ENCODE results near the gene IFNB1. TPM values are rescaled to one million over a fixed set of nuclear protein-coding genes. Genes with fewer than 3 reads are reported as not detected.

Gene IFNB1
- total RNA-seq, 2 experiments from 2014 or later: 0.87 to 1.1 TPM

DNA sequence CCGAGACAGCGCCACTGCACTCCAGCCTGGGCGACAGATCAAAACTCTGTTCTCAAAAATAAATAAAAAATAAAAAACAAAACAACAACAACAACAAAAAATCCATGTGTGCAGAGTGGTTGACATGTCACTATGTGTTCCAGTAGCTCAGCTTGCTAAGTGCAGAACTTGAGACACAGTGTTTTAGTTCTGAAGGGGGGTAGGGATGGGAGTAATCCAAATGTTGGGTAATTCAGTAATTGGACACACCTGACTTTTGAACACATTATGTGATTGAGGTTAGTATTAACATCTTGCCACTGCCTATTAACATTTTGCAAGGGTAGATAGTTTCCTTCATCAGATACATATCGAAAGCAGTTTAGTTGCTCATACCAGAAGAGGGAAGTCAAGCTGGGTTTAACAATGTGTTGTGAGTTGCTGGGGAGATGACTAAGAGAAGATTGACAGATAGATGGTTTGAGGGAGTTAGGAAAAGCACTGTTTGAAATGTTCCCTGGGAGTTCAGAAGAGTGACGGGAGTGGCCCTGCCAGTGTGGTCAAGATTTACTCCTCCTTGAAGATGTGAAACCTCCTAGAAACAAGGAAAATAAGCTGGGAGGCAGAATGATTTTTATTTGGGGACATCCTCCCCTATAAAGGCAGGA is 47.2 kb downstream of the IFNB1 start:
- peaks cover 28% of the 10 kb centered on the region for H3K4me1 Mint-ChIP-seq (ENCODE audit: low read depth)
- intact Hi-C loops (cut with micrococcal nuclease): loop anchor here (2.0 kb wide), 1 partner anchor 30 kb away; no protein-coding TSS in a partner anchor

DNA sequence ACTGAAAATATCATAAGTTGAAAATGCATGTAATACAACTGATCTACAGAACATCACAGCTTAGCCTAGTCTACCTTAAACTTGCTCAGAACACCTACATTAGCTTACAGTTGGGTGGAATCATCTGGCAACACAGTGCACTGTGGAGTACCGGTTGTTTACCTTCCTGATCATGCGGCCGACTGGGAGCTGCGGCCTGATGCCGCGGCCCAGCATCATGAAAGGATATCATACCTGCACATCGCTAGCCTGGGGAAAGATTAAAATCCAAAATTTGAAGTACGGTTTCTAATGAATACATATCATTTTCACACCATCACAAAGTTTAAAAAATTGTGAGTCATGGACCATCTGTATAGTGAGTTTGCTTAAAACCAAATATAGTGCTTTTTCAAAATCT is 48.1 kb downstream of the IFNB1 start:
- Mint-ChIP-seq H3K9me3 (no peaks in the 10 kb centered on the region), H3K27ac (no peak overlapping the region), H3K4me1 (ENCODE audit: low read depth) (peaks cover 28% of the 10 kb centered on the region), H3K36me3 (ENCODE audit: low read depth) (peaks cover 10% of the 10 kb centered on the region), H3K27me3 (no peaks in the 10 kb centered on the region), H3K4me3 (no peak overlapping the region)
- ChIA-PET POLR2A (no interaction called here), CTCF (interaction anchor here (1.7 kb wide), 1 partner anchor 66 kb away, joined by 4 read pairs; no protein-coding TSS in a partner anchor)
- DNase-seq: no peak
- TF ChIP-seq, protein P1, sequence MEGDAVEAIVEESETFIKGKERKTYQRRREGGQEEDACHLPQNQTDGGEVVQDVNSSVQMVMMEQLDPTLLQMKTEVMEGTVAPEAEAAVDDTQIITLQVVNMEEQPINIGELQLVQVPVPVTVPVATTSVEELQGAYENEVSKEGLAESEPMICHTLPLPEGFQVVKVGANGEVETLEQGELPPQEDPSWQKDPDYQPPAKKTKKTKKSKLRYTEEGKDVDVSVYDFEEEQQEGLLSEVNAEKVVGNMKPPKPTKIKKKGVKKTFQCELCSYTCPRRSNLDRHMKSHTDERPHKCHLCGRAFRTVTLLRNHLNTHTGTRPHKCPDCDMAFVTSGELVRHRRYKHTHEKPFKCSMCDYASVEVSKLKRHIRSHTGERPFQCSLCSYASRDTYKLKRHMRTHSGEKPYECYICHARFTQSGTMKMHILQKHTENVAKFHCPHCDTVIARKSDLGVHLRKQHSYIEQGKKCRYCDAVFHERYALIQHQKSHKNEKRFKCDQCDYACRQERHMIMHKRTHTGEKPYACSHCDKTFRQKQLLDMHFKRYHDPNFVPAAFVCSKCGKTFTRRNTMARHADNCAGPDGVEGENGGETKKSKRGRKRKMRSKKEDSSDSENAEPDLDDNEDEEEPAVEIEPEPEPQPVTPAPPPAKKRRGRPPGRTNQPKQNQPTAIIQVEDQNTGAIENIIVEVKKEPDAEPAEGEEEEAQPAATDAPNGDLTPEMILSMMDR (IDR thresholded peaks at IDR 0.05): no peak
- ATAC-seq: no peak
- intact Hi-C loops (cut with micrococcal nuclease): loop anchor here (2.0 kb wide), 1 partner anchor 29 kb away; no protein-coding TSS in a partner anchor

More for the DNA sequence above, 47.2 kb downstream of the IFNB1 start:
- Mint-ChIP-seq H3K9me3 (no peaks in the 10 kb centered on the region), H3K27me3 (no peaks in the 10 kb centered on the region), H3K36me3 (ENCODE audit: low read depth) (peaks cover 10% of the 10 kb centered on the region), H3K27ac (no peak overlapping the region), H3K4me3 (no peak overlapping the region)
- ChIA-PET POLR2A (interaction anchor here (1.0 to 2.6 kb wide), 5 partner anchors 11 to 79 kb away, joined by 3 to 12 read pairs (median 3); no protein-coding TSS in a partner anchor), CTCF (interaction anchor here (1.0 to 2.8 kb wide), 5 partner anchors 29 to 89 kb away, joined by 3 to 21 read pairs (median 4); no protein-coding TSS in a partner anchor)
- DNase-seq (peak; percentile 19), ATAC-seq (peak; percentile 79)
- TF ChIP-seq, protein P1 (IDR thresholded peaks at IDR 0.05): no peak

DNA sequence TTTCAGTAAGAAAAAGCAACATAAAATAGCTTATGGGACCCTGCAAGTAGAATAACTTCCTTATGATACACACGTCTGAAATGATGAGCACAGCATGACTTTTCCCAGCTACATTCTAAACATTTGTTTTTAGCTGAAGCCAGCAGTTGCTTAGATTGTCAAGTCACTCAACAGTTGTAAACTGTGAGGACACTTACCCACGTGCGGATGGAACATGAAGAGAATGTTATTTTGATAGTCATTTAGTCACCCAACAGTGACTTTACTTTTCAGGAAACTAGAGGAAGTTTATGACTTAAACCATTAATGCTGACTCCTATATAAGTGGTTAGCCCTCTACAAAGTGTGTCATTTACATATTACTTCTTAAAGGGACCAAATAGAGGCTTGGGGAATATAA is 49.3 kb downstream of the IFNB1 start:
- intact Hi-C loops (cut with micrococcal nuclease): no loop called here
- TF ChIP-seq, protein P1 (IDR thresholded peaks at IDR 0.05): no peak
- Mint-ChIP-seq H3K4me3 (no peak overlapping the region), H3K4me1 (ENCODE audit: low read depth) (peaks cover 32% of the 10 kb centered on the region), H3K36me3 (ENCODE audit: low read depth) (peaks cover 17% of the 10 kb centered on the region), H3K27me3 (no peaks in the 10 kb centered on the region), H3K27ac (no peak overlapping the region), H3K9me3 (no peaks in the 10 kb centered on the region)
- DNase-seq (no peak), ATAC-seq (no peak)
- CTCF ChIA-PET: interaction anchor here (0.6 kb wide), 1 partner anchor 32 kb away, joined by 3 read pairs; no protein-coding TSS in a partner anchor
- POLR2A ChIA-PET: no interaction called here

DNA sequence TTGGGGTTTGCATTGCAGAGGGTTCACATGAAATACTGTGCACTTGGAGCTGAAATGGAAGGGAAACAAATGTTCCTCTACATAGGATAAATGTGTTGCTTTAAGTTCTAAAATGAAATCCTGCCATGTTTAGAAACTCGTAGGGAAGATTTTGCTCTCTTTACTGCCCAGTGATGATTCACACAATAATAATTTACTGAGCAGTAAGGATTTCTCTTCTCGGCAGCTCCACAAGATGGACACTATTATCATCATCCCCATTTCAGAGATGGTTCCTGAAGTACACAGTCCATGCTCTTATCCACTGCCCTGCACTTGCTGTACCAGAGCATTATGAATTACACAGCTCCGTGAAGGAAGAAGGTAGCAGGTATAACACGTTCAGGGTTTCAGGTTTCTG is 50.4 kb downstream of the IFNB1 start:
- no peak overlapping the region for H3K4me3 Mint-ChIP-seq

More for the DNA sequence above, 50.4 kb downstream of the IFNB1 start:
- Mint-ChIP-seq H3K27me3 (no peaks in the 10 kb centered on the region), H3K27ac (no peak overlapping the region), H3K4me1 (ENCODE audit: low read depth) (peaks cover 26% of the 10 kb centered on the region), H3K36me3 (ENCODE audit: low read depth) (peaks cover 24% of the 10 kb centered on the region), H3K9me3 (peaks cover 1% of the 10 kb centered on the region)
- POLR2A ChIA-PET: interaction anchor here (0.9 kb wide), 1 partner anchor 25 kb away, joined by 4 read pairs; no protein-coding TSS in a partner anchor
- CTCF ChIA-PET: no interaction called here
- no peak for DNase-seq
- TF ChIP-seq, protein P1 (IDR thresholded peaks at IDR 0.05): no peak
- ATAC-seq: no peak
- intact Hi-C loops (cut with micrococcal nuclease): no loop called here

Other genes with a start within 250 kb of the IFNB1 start
- gene HACD4, start 46.3 kb downstream of the IFNB1 start, total RNA-seq: 1 to 10 TPM; 4.0 to 4.1 TPM
- not detected for gene IFNW1, start 63.9 kb upstream of the IFNB1 start, total RNA-seq
- gene IFNA21, start 88.7 kb upstream of the IFNB1 start, total RNA-seq: not detected
- gene IFNA4, start 109.6 kb upstream of the IFNB1 start, total RNA-seq: not detected
- not detected for gene IFNA7, start 124.3 kb upstream of the IFNB1 start, total RNA-seq
- not detected for gene IFNA10, start 129.2 kb upstream of the IFNB1 start, total RNA-seq
- gene IFNA16, start 139.4 kb upstream of the IFNB1 start, total RNA-seq: not detected
- not detected for gene IFNA17, start 150.3 kb upstream of the IFNB1 start, total RNA-seq
- gene IFNA14, start 162.1 kb upstream of the IFNB1 start, total RNA-seq: not detected
- gene IFNA5, start 227.4 kb upstream of the IFNB1 start, total RNA-seq: not detected

Measured in activated CD8-positive, alpha-beta T cell treated with anti-CD3 and anti-CD28 coated beads for 36 hours (primary cell).